Activated T-cell treated with anti-CD3 and anti-CD28 coated beads, Interleukin-2, amount 50 U/mL, for 48 hours (primary cell): Measurements from ENCODE around the gene PNMT.

Experiments used
- DNase-seq, 2 experiments: peaks; one replicate each; pipeline ENCODE4 v3.0.0-alpha.2; 2020

The PNMT gene

GRCh38 chr17:39653662-39654331 lies 14.5 kb upstream of the PNMT start:
- peak; percentile 87 to 89 for DNase-seq

DNA sequence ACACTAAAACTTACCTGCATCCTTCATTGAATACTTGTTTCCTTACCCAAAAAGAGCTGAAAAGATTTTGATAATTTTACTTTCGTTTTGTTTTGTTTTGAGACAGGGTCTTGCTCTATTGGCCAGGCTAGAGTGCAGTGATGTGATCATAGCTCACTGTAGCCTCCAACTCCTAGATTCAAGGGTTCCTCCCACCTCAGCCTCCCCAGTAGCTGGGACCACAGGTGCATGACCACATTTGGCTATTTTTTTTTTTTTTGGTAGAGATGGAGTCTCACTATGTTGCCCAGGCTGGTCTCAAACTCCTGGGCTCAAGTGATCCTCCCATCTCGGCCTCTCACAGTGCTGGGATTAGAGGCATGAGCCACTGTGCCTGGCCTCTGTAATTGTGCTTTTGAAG lies 13.1 kb upstream of the PNMT start:
- DNase-seq: no peak

- DNase-seq: no peak
Measured at GRCh38 chr17:39658346-39658745, 9.9 kb upstream of the PNMT start.

- DNase-seq: no peak
Measured at GRCh38 chr17:39658760-39659159, 9.5 kb upstream of the PNMT start.

GRCh38 chr17:39659279-39660010 lies 8.8 kb upstream of the PNMT start:
- no peak for DNase-seq

DNA sequence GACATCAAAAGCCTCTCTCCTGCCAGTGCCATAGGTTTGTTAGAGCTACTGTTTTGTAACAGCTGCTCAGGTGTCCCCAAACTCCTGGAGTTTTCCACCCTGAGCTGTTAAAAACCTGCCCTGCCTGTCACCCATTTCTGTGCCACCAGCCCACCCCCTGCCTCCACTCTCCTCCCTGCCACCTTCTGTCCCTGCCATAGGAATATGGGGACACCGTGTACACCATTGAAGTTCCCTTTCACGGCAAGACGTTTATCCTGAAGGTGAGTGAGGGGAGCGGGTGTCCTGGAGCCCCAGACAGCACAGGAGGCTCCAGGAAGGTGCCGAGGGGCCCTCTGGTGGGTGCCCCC lies 8.3 kb upstream of the PNMT start:
- DNase-seq: no peak

DNA sequence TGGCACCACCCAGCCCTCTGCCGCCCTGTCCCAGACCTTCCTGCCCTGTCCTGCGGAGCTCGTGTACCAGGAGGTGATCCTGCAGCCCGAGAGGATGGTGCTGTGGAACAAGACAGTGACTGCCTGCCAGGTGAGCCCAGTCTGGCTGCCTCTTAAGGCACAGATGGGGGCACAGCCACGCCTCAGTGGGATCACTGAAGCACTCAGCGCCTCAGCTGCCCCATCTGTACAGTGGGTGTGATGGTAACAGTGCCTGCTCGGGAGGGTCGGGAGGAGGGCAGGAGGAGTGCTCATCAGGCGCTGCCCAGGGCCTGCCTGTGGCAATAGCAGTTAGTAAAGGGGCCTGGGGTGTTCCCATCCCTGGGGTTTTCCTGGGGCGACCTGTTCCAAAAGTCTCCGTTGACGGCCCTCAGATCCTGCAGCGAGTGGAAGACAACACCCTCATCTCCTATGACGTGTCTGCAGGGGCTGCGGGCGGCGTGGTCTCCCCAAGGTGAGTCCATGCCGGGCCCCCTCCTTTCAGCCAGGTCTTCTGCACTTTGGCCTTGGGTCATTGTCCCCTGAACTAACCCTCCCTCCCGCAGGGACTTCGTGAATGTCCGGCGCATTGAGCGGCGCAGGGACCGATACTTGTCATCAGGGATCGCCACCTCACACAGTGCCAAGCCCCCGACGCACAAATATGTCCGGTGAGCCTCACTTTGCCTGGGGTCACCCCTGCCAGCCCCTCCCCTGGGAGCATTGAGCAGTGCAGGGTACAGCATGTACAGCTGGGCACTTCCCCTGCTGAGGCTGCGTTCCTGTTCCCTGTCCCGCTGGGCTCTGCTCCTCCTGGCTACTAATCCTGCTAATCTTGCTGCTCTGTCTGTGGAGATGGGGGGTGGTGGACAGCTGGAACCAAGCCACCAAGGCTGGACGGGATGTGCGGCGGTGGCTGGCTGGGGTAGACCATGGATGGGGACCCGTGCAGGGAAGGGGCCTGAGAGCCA lies 7.6 kb upstream of the PNMT start:
- DNase-seq: no peak

DNA sequence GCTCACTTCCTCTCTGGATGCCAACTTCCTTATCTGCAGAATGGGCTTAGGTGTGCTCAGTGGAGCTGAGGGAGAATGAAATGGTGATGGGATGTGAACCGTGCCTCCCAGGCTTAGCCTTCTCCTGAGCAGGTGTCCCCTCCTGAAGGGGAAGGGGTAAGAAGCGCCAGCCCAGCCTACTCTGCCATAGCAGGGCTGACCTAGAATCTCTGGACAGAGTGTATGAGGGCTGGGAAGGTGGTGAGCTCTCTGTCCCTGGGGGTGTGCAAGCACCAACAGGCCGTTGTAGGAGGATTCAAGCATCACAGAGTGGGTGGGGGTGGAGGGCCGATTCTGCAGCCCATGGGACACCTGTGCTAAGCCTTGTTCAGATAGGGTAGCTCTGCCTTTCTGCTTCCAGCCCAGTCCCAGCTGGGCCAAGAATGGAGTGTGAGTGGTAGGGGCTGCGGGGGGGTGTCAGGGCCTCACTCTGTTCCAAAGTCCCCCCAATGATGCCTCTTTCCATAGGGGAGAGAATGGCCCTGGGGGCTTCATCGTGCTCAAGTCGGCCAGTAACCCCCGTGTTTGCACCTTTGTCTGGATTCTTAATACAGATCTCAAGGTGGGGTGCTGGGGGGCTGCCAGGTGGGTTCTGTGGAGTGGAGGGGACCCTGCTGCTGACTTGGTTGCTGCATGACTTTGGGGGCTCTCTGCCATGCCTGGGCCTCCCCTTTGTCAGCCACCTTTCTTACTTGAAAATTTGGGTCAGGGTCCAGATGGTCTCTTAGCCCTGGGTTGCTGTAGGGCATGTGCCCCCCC lies 6.3 kb upstream of the PNMT start:
- no peak for DNase-seq

GRCh38 chr17:39662551-39663339 lies 5.5 kb upstream of the PNMT start:
- no peak for DNase-seq

GRCh38 chr17:39663340-39663687 lies 4.9 kb upstream of the PNMT start:
- DNase-seq: no peak

DNA sequence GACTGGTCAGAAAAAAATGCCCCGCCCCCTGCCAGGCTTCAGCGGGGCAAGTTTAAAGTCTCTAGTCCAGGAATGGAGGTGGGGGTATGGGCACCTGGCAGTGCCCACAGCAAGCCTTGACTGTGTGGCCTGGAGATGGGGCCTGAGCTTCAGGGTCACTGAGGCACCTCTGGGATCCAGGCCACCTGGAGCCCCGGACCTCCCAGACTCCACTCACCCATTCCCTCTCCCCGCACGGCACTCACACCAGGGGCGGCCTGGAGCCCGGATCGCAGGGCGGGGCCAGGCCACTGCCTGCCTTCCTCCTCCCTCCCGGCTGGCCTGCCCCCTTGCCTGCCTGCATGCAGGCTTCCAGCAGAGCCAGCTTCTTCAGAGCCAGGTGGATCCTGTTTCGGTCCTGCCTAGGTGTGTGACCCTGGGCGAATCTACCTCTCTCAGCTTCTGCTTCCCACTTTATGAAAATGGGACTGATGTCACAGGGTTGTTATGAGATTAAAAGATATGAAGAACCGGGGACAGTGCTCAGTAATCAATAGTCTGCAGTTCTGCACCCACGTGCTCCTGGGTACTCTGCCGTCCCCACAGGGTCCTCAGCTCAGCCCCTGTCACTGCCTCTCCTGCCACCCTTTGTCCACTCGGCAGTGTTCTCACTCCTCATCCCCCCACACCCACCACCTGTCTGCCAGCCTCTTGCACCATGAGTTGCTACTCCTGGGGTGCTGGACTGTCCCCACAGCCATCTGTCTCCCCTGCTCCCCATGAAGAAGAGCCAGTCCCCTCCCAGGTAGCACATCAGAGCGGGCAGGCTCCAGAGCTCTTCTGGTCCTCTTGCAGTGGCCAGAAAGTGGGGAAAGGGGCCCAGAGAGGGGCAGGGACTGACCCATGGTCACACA lies 4.3 kb upstream of the PNMT start:
- DNase-seq: no peak

GRCh38 chr17:39664581-39665561 lies 3.4 kb upstream of the PNMT start, which contains the start of gene TCAP:
Gene TCAP (plus strand): TSS chr17:39665349. CDS start chr17:39665360, 11 bp downstream.
- no peak for DNase-seq

- DNase-seq: no peak
Measured at GRCh38 chr17:39665642-39666224, 2.5 kb upstream of the PNMT start.

DNA sequence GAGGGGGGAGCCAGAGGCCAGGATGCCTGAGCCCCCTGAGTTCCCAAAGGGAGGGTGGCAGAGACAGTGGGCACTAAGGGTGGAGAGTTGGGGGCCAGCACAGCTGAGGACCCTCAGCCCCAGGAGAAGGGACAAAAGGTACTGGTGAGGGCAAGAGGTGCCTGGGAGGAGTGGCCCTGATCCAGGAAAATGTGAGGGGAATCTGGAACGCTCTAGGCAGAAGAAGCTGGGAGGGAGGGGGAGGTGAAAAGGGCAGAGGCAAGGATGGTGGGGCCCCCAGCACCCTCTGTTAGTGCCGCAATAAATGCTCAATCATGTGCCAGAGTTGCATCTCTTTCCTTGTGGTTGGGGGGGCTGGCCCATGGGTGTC lies 2.0 kb upstream of the PNMT start:
- no peak for DNase-seq

DNA sequence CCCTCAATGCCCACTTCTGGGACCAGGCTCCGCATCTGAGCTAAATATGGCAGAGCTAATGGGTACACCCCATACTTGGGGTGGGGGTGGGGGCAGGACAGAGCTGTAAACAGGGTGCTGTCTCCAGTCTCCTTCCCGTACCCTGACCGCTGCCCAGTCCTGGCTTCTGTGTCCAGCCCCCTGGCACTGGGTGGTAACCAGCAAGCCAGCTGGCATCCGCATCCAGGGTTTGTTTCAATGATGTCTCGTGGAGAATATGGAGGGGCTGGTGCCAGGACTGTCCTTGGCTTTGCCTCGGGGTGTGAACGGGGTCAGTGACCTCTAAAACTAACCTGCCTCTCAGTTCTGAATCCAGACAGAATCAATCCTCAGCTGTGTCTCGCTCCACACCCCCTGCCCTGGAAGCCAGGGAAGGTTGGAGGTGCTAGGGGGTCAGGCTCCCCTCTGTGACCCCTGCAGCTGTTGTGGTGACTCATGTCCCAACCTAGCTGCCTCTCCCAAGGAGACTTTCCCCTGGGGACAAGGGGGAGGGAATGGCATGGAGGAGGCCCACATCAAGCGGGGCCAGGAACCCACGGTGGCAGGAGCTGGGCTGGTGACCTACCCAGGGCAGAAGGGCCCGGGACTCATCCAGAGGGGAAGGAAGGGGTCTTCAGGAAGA lies 1.5 kb upstream of the PNMT start:
- no peak for DNase-seq

DNA sequence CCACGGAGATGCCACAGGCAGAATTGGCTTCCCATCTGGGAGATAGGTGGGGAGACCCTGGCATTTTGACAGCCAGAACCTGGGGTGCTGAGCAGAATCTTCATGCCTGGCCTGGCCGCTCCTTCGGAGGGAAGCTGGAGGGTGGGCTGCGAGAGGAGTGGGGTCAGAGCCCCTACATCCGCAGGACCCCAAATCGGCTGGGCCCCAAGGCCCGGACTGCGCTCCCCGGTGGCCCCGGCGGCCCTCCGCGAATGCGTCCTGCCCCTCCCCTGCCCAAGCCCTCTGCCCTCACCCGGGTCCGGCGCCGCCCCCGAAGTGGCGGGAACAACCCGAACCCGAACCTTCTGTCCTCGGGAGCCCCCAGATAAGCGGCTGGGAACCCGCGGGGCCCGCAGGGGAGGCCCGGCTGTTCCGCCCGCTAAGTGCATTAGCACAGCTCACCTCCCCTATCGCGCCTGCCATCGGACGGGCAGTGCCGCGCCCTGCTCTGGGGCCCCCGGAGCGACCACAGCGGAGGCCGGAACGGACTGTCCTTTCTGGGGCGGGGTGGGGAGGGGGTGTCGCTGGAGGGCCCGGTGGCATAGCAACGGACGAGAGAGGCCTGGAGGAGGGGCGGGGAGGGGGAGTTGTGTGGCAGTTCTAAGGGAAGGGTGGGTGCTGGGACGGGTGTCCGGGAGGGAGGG lies 850 bp upstream of the PNMT start:
- no peak for DNase-seq

DNA sequence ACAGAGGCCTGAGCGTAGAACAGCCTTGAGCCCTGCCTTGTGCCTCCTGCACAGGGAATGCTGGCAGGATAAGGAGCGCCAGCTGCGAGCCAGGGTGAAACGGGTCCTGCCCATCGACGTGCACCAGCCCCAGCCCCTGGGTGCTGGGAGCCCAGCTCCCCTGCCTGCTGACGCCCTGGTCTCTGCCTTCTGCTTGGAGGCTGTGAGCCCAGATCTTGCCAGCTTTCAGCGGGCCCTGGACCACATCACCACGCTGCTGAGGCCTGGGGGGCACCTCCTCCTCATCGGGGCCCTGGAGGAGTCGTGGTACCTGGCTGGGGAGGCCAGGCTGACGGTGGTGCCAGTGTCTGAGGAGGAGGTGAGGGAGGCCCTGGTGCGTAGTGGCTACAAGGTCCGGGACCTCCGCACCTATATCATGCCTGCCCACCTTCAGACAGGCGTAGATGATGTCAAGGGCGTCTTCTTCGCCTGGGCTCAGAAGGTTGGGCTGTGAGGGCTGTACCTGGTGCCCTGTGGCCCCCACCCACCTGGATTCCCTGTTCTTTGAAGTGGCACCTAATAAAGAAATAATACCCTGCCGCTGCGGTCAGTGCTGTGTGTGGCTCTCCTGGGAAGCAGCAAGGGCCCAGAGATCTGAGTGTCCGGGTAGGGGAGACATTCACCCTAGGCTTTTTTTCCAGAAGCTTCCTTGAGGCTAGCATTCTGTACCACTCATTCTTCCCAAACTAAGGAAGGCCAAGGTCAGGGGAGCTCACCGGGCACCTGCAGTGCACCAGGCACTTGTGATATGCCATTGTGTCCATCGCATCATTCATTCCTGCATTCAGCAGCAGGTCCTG lies 1.9 kb downstream of the PNMT start:
- no peak for DNase-seq
